ENCODE data around the gene HSBP1L1. TPM values are rescaled to one million over a fixed set of nuclear protein-coding genes. Genes with fewer than 3 reads are reported as not detected.

HSBP1L1 gene
- total RNA-seq, 1 donor from 2014 or later, result 6.1 TPM

DNA sequence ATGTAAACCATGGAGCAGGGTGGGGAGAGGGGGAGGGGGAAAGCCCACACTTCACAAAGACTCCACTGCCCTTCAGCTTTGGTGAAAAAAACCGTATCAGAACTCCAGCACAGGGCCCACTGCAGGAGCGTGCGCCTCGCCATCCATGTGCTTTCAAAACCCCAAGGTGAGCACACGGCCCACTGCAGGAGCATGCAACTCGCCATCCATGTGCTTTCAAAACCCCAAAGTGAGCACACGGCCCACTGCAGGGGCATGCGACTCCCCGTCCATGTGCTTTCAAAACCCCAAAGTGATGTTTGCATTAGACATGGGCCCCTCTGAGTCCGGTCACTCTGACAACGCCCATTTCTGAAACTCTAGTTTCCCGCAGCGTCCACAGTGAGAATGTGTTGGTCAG, 16.1 kb downstream of the HSBP1L1 start:
- Mint-ChIP-seq H3K9me3 (ENCODE audit: unreplicated experiment) (no peaks in the 10 kb centered on the region), H3K4me1 (ENCODE audit: low read depth, unreplicated experiment) (peaks cover 18% of the 10 kb centered on the region), H3K36me3 (ENCODE audit: low read depth, unreplicated experiment) (peaks cover 8% of the 10 kb centered on the region), H3K27me3 (ENCODE audit: low read depth, unreplicated experiment) (no peaks in the 10 kb centered on the region), H3K4me3 (ENCODE audit: unreplicated experiment) (no peak overlapping the region), H3K27ac (ENCODE audit: unreplicated experiment) (no peak overlapping the region)
- TF ChIP-seq, protein P1, sequence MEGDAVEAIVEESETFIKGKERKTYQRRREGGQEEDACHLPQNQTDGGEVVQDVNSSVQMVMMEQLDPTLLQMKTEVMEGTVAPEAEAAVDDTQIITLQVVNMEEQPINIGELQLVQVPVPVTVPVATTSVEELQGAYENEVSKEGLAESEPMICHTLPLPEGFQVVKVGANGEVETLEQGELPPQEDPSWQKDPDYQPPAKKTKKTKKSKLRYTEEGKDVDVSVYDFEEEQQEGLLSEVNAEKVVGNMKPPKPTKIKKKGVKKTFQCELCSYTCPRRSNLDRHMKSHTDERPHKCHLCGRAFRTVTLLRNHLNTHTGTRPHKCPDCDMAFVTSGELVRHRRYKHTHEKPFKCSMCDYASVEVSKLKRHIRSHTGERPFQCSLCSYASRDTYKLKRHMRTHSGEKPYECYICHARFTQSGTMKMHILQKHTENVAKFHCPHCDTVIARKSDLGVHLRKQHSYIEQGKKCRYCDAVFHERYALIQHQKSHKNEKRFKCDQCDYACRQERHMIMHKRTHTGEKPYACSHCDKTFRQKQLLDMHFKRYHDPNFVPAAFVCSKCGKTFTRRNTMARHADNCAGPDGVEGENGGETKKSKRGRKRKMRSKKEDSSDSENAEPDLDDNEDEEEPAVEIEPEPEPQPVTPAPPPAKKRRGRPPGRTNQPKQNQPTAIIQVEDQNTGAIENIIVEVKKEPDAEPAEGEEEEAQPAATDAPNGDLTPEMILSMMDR (IDR thresholded peaks at IDR 0.05; ENCODE audit: insufficient read depth, low read depth, low read length), result no peak
- TF ChIP-seq EZH2 (IDR thresholded peaks at IDR 0.05; ENCODE audit: insufficient read depth, low read length), result no peak
- H3K4me1 ChIP-seq (ENCODE audit: insufficient read depth, low read length), result no peaks in the 10 kb centered on the region
- no peak overlapping the region for H3K9ac ChIP-seq (ENCODE audit: low read length)
- H3K79me2 ChIP-seq (ENCODE audit: insufficient read depth, low read length), result peaks cover 100% of the 10 kb centered on the region
- no peak overlapping the region for H3K27ac ChIP-seq (ENCODE audit: low read depth, low read length)
- FAIRE-seq, result no peak
- no peaks in the 10 kb centered on the region for H3K27me3 ChIP-seq (ENCODE audit: insufficient read depth, low read length)
- DNase-seq (ENCODE audit: low read depth), result no peak
- no peak overlapping the region for H3K4me3 ChIP-seq (ENCODE audit: insufficient read depth, low read depth, low read length)
- no peak overlapping the region for H2AFZ ChIP-seq (ENCODE audit: low read depth, low read length)
- H3K4me2 ChIP-seq (ENCODE audit: low read length), result no peak overlapping the region
- H3K9me3 ChIP-seq (ENCODE audit: insufficient read depth, low read depth, low read length), result no peaks in the 10 kb centered on the region
- H3K36me3 ChIP-seq (ENCODE audit: insufficient read depth, low read length), result peaks cover 6% of the 10 kb centered on the region
- peaks cover 100% of the 10 kb centered on the region for H4K20me1 ChIP-seq (ENCODE audit: insufficient read depth, low read length)

DNA sequence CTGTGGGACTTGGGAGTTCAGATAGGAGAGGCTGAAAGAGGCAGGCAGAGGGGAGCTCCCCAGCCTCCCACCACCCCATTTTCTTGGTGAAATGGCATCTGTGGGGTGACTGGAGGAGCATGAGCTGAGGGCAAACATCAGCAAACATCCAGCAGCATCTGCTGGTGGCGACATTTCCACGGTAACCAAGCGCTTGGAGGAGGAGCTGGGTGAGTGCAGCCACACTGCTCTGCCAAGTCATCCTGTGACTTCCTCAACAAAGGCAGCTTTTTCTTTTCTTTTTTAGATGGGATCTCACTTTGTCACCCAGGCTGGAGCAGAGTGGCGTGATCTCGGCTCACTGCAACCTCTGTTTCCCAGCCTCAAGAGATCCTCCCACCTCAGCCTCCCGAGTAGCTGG, 18.3 kb downstream of the HSBP1L1 start:
- Histone ChIP-seq H3K4me2 (ENCODE audit: low read length) (no peak overlapping the region), H2AFZ (ENCODE audit: low read depth, low read length) (no peak overlapping the region), H3K4me3 (ENCODE audit: insufficient read depth, low read depth, low read length) (no peak overlapping the region), H3K4me1 (ENCODE audit: insufficient read depth, low read length) (peaks cover 7% of the 10 kb centered on the region), H3K79me2 (ENCODE audit: insufficient read depth, low read length) (peaks cover 100% of the 10 kb centered on the region), H3K9me3 (ENCODE audit: insufficient read depth, low read depth, low read length) (no peaks in the 10 kb centered on the region), H3K27ac (ENCODE audit: low read depth, low read length) (no peak overlapping the region), H3K9ac (ENCODE audit: low read length) (no peak overlapping the region), H3K36me3 (ENCODE audit: insufficient read depth, low read length) (peaks cover 6% of the 10 kb centered on the region), H3K27me3 (ENCODE audit: insufficient read depth, low read length) (no peaks in the 10 kb centered on the region), H4K20me1 (ENCODE audit: insufficient read depth, low read length) (peaks cover 100% of the 10 kb centered on the region)
- H3K27ac Mint-ChIP-seq (ENCODE audit: unreplicated experiment), result no peak overlapping the region
- DNase-seq (ENCODE audit: low read depth) (no peak), FAIRE-seq (no peak)
- H3K4me1 Mint-ChIP-seq (ENCODE audit: low read depth, unreplicated experiment), result peaks cover 28% of the 10 kb centered on the region
- no peaks in the 10 kb centered on the region for H3K9me3 Mint-ChIP-seq (ENCODE audit: unreplicated experiment)
- TF ChIP-seq EZH2 (IDR thresholded peaks at IDR 0.05; ENCODE audit: insufficient read depth, low read length), result no peak
- TF ChIP-seq, protein P1 (IDR thresholded peaks at IDR 0.05; ENCODE audit: insufficient read depth, low read depth, low read length), result no peak
- no peak overlapping the region for H3K4me3 Mint-ChIP-seq (ENCODE audit: unreplicated experiment)
- peaks cover 7% of the 10 kb centered on the region for H3K36me3 Mint-ChIP-seq (ENCODE audit: low read depth, unreplicated experiment)
- H3K27me3 Mint-ChIP-seq (ENCODE audit: low read depth, unreplicated experiment), result no peaks in the 10 kb centered on the region

GRCh38 chr18:79983253-79983652, 18.8 kb downstream of the HSBP1L1 start:
- Histone ChIP-seq H2AFZ (ENCODE audit: low read depth, low read length) (no peak overlapping the region), H3K4me1 (ENCODE audit: insufficient read depth, low read length) (peaks cover 7% of the 10 kb centered on the region), H3K27me3 (ENCODE audit: insufficient read depth, low read length) (no peaks in the 10 kb centered on the region), H3K9me3 (ENCODE audit: insufficient read depth, low read depth, low read length) (no peaks in the 10 kb centered on the region), H4K20me1 (ENCODE audit: insufficient read depth, low read length) (peaks cover 98% of the 10 kb centered on the region), H3K36me3 (ENCODE audit: insufficient read depth, low read length) (peaks cover 6% of the 10 kb centered on the region), H3K79me2 (ENCODE audit: insufficient read depth, low read length) (peaks cover 100% of the 10 kb centered on the region), H3K4me3 (ENCODE audit: insufficient read depth, low read depth, low read length) (no peak overlapping the region), H3K4me2 (ENCODE audit: low read length) (no peak overlapping the region), H3K9ac (ENCODE audit: low read length) (no peak overlapping the region), H3K27ac (ENCODE audit: low read depth, low read length) (no peak overlapping the region)
- Mint-ChIP-seq H3K27me3 (ENCODE audit: low read depth, unreplicated experiment) (no peaks in the 10 kb centered on the region), H3K9me3 (ENCODE audit: unreplicated experiment) (no peaks in the 10 kb centered on the region), H3K36me3 (ENCODE audit: low read depth, unreplicated experiment) (peaks cover 4% of the 10 kb centered on the region), H3K4me1 (ENCODE audit: low read depth, unreplicated experiment) (peaks cover 28% of the 10 kb centered on the region), H3K4me3 (ENCODE audit: unreplicated experiment) (no peak overlapping the region), H3K27ac (ENCODE audit: unreplicated experiment) (no peak overlapping the region)
- FAIRE-seq (no peak), DNase-seq (ENCODE audit: low read depth) (no peak)
- TF ChIP-seq, protein P1 (IDR thresholded peaks at IDR 0.05; ENCODE audit: insufficient read depth, low read depth, low read length), result no peak
- TF ChIP-seq EZH2 (IDR thresholded peaks at IDR 0.05; ENCODE audit: insufficient read depth, low read length), result no peak
